ENCODE results near the gene GALNT10.

Gene GALNT10

GRCh38 chr5:154449786-154450185 lies 259.3 kb downstream of the GALNT10 start:
- no peak for DNase-seq

GRCh38 chr5:154451957-154452356 lies 261.4 kb downstream of the GALNT10 start:
- DNase-seq = no peak

GRCh38 chr5:154455585-154455984 lies 265.1 kb downstream of the GALNT10 start:
- no peak for DNase-seq

GRCh38 chr5:154456540-154456939 lies 266.0 kb downstream of the GALNT10 start:
- DNase-seq = no peak

GRCh38 chr5:154459015-154459414 lies 268.5 kb downstream of the GALNT10 start:
- DNase-seq = no peak

GRCh38 chr5:154460172-154460571 lies 269.6 kb downstream of the GALNT10 start:
- DNase-seq = no peak

GRCh38 chr5:154461531-154461930 lies 271.0 kb downstream of the GALNT10 start:
- no peak for DNase-seq

- DNase-seq = no peak
These were observed 273.9 kb downstream of the GALNT10 start for GRCh38 chr5:154464438-154464837.

- DNase-seq = peak; percentile 82
These were observed 274.6 kb downstream of the GALNT10 start for GRCh38 chr5:154465169-154465568.

GRCh38 chr5:154466147-154466546 lies 275.6 kb downstream of the GALNT10 start:
- DNase-seq = no peak

GRCh38 chr5:154466671-154467070 lies 276.1 kb downstream of the GALNT10 start:
- DNase-seq = no peak

- DNase-seq = peak; percentile 54
These were observed 277.3 kb downstream of the GALNT10 start for GRCh38 chr5:154467655-154468354.

GRCh38 chr5:154470137-154470536 lies 279.6 kb downstream of the GALNT10 start:
- no peak for DNase-seq
